WI38 (cell line): ENCODE measurements around the gene MRPS26.
"Not testable (repeated sequence)": the region's sequence is repeated elsewhere in the genome, so short reads cannot be mapped to it uniquely, and the experiment has no call there.

ENCODE experiments used
- H3K4me3 ChIP-seq: 2 replicates; pipeline ENCODE4 v1.5.1; 2011; ENCODE audit warnings: low read depth, mild to moderate bottlenecking, control low read depth, low read length
- CTCF ChIP-seq: IDR thresholded peaks from 2 replicates; pipeline ENCODE4 v1.5.1; 2012; ENCODE audit warnings: low read depth, mild to moderate bottlenecking, control low read depth, low read length

The MRPS26 gene

DNA sequence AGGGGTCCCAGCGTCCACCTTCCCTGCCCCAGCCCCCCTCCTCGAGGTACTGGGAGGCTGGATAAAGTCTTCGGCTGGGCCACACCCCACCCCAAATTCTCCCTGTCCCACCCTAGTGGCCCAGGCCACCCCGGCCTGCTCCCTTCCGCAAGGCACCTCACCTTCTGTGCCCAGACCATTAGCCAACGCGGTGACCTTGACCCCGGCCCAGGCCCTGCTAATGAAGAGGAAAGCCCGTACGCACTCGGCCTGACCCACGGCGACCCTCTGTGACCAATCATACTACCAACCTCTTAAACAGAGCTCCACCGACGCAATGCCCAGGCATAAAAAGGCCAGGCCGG lies 25.4 kb downstream of the MRPS26 start:
- no peak overlapping the region for H3K4me3 ChIP-seq
- no peak for TF ChIP-seq CTCF

- TF ChIP-seq CTCF: no peak
- H3K4me3 ChIP-seq: peak within 1 kb of the TSS; percentile 32
Measured at GRCh38 chr20:3071610-3072529, 26.0 kb downstream of the MRPS26 start, which contains the start of gene OXT. Gene OXT (plus strand): TSS chr20:3071620. CDS start chr20:3071656, 36 bp downstream.

GRCh38 chr20:3072530-3073250 lies 26.8 kb downstream of the MRPS26 start:
- no peak for TF ChIP-seq CTCF
- no peak overlapping the region for H3K4me3 ChIP-seq

GRCh38 chr20:3073251-3073643 lies 27.4 kb downstream of the MRPS26 start:
- not testable (repeated sequence) for H3K4me3 ChIP-seq

- TF ChIP-seq CTCF: no peak
- no peak overlapping the region for H3K4me3 ChIP-seq
Measured at GRCh38 chr20:3074812-3075211, 29.0 kb downstream of the MRPS26 start.

DNA sequence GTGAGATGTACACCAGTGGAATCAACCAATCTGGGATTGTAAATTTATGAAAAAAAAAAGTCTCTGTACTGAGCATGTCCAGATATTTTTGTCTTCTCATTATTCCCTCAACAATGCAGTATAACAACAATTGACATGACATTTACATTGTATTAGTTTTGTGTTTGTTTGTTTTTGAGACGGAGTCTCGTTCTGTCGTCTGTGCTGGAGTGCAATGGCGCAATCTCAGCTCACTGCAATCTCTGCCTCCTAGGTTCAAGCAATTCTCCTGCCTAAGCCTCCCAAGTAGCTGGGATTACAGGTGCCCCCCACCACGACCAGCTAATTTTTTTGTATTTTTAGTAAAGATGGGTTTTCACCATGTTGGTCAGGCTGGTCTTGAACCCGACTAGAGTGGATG lies 29.5 kb downstream of the MRPS26 start:
- H3K4me3 ChIP-seq: not testable (repeated sequence)

DNA sequence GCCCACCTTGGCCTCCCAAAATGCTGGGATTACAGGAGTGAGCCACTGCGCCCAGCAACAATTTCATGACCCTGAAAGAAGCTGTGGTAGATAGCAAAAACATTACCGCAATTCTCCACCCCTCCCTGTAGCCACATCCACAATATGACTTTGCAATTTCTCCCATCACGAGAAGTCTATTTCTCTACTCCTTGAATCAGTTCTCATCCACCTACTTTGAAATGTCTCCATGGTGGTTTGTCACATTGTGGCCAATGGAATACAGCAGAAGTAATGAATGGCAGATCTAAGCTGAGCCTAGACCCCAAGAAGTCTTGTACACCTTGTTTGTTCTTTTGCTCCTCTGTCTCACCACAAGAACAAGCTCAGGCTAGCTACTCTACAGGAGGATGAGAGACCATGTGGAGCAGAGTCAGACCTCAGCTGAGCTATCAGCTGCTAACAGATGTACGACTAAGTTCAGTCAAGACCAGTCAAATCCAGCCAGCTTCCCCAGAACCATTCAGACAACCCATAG lies 31.8 kb downstream of the MRPS26 start:
- no peak for TF ChIP-seq CTCF
- H3K4me3 ChIP-seq: no peak overlapping the region

- no peak for TF ChIP-seq CTCF
- no peak overlapping the region for H3K4me3 ChIP-seq
Measured at GRCh38 chr20:3080939-3081388, 35.1 kb downstream of the MRPS26 start.
